B cell (primary cell): Measurements from ENCODE around the gene ZNF585A. TPM values are rescaled to one million over a fixed set of nuclear protein-coding genes. Genes with fewer than 3 reads are reported as not detected.

Experiments
- ATAC-seq: fragments of 200-7000 bp; cut with Tn5 transposase; one replicate; pipeline ENCODE4 v1.10.0; 2021; ENCODE audit warnings: low read depth, mild to moderate bottlenecking, moderate number of reproducible peaks, moderate library complexity
- CTCF ChIA-PET: fragments of 350-600 bp; sonication (Branson Sonifier 250); formaldehyde crosslinking; loops from one replicate; lab custom pipeline; 2021; ENCODE audit warnings: antibody characterized with exemption, inconsistent platforms; lab: Charles Lee
- POLR2A ChIA-PET: fragments of 350-600 bp; sonication (Branson Sonifier 250); formaldehyde crosslinking; loops from one replicate; lab custom pipeline; 2021; ENCODE audit warnings: antibody characterized with exemption; lab: Charles Lee
- DNase-seq: peaks from one replicate; pipeline ENCODE4 v3.0.0; 2013
- H2AFZ ChIP-seq: 2 replicates; pipeline ENCODE4 v1.6.1; 2012; ENCODE audit warnings: mild to moderate bottlenecking, low read depth, low read length; ENCODE audit not compliant: insufficient read depth, poor library complexity, severe bottlenecking
- H3K27ac ChIP-seq, 2 donors: 1 replicate in 1 of 2; 2 replicates in 1 of 2; pipeline ENCODE4 v1.5.1; 2012 to 2013; ENCODE audit warnings: low read length in 2 of 2, mild to moderate bottlenecking in 2 of 2, moderate library complexity in 1 of 2
- H3K27me3 ChIP-seq, 4 experiments: fragments of 200-600 bp in 1 of 4; sonication (generic) in 1 of 4; replicated peaks in 1 of 4; 1 replicate in 2 of 4; 2 replicates in 2 of 4; pipeline versions ENCODE4 v1.6.1 to v1.7.0; 2013 to 2016; ENCODE audit warnings: low read length in 3 of 4, mild to moderate bottlenecking in 2 of 4, mixed read lengths in 1 of 4, moderate library complexity in 1 of 4; ENCODE audit not compliant: insufficient read depth in 4 of 4, control insufficient read depth in 3 of 4; ENCODE audit errors: control extremely low read depth in 1 of 4
- H3K36me3 ChIP-seq, 2 experiments: replicated peaks in 1 of 2; 1 replicate in 1 of 2; 2 replicates in 1 of 2; pipeline versions ENCODE4 v1.6.1 to v1.7.1; 2013; ENCODE audit warnings: low read length in 1 of 2; ENCODE audit not compliant: insufficient read depth in 2 of 2, control insufficient read depth in 1 of 2; ENCODE audit errors: control extremely low read depth in 1 of 2, extremely low read depth in 1 of 2
- H3K4me1 ChIP-seq, 2 donors: fragments of 200-600 bp in 1 of 2; sonication (generic) in 1 of 2; 1 replicate in 1 of 2; 2 replicates in 1 of 2; pipeline versions ENCODE4 v1.5.1 to v1.6.1; 2013 to 2017; ENCODE audit warnings: low read length in 2 of 2; ENCODE audit not compliant: control insufficient read depth in 2 of 2, insufficient read depth in 2 of 2
- H3K4me2 ChIP-seq: replicated peaks from 2 replicates; pipeline ENCODE3; 2012; ENCODE audit warnings: mild to moderate bottlenecking, low read depth, low read length; ENCODE audit not compliant: poor library complexity, severe bottlenecking
- H3K4me3 ChIP-seq, 5 experiments: fragments of 200-600 bp in 1 of 5; sonication (generic) in 1 of 5; 1 replicate in 3 of 5; 2 replicates in 2 of 5; pipeline versions ENCODE4 v1.5.1 to v1.7.0; 2011 to 2016; ENCODE audit warnings: low read length in 4 of 5, mild to moderate bottlenecking in 4 of 5, low read depth in 2 of 5, control low read depth in 1 of 5, moderate library complexity in 1 of 5; ENCODE audit not compliant: insufficient read depth in 1 of 5; ENCODE audit errors: control extremely low read depth in 1 of 5, extremely low read depth in 1 of 5
- H3K79me2 ChIP-seq: fragments of 200-600 bp; sonication (generic); one replicate; pipeline ENCODE4 v1.6.0; 2016; ENCODE audit warnings: low read length; ENCODE audit not compliant: control insufficient read depth, insufficient read depth
- H3K9ac ChIP-seq: fragments of 200-600 bp; sonication (generic); 2 replicates; pipeline ENCODE4 v1.6.1; 2017; ENCODE audit warnings: mild to moderate bottlenecking, low read length, moderate library complexity
- H3K9me3 ChIP-seq, 3 donors: one replicate each; pipeline versions ENCODE4 v1.6.1 to v1.7.1; 2013; ENCODE audit warnings: low read length in 2 of 3; ENCODE audit not compliant: control insufficient read depth in 2 of 3, insufficient read depth in 1 of 3; ENCODE audit errors: control extremely low read depth in 1 of 3
- H4K20me1 ChIP-seq: 2 replicates; pipeline ENCODE4 v1.6.0; 2012; ENCODE audit warnings: mild to moderate bottlenecking, low read length; ENCODE audit not compliant: insufficient read depth, control insufficient read depth, poor library complexity, severe bottlenecking
- H3K27ac Mint-ChIP-seq: one replicate; pipeline ENCODE4 v1.8.0; 2021; ENCODE audit warnings: mixed read lengths
- H3K27me3 Mint-ChIP-seq: one replicate; pipeline ENCODE4 v1.8.0; 2021; ENCODE audit warnings: mixed read lengths
- H3K4me1 Mint-ChIP-seq: one replicate; pipeline ENCODE4 v1.8.0; 2021; ENCODE audit warnings: mixed read lengths
- H3K4me3 Mint-ChIP-seq: one replicate; pipeline ENCODE4 v1.8.0; 2021; ENCODE audit warnings: mixed read lengths
- H3K9me3 Mint-ChIP-seq: one replicate; pipeline ENCODE4 v1.8.0; 2022; ENCODE audit warnings: mixed read lengths; ENCODE audit not compliant: insufficient read depth
- CTCF ChIP-seq: fragments of 200-600 bp; IDR thresholded peaks from one replicate; pipeline ENCODE4 v1.8.0; 2022; ENCODE audit warnings: antibody characterized with exemption, mild to moderate bottlenecking
- EZH2 ChIP-seq: IDR thresholded peaks from 2 replicates; pipeline ENCODE4 v1.6.1; 2012; ENCODE audit warnings: borderline replicate concordance, low read depth, mild to moderate bottlenecking, moderate library complexity, low read length; ENCODE audit not compliant: insufficient read depth, poor library complexity, severe bottlenecking
- WGBS: methylation state at CpG from one replicate; pipeline ENCODE4 v1.1.5; 2013; ENCODE audit warnings: missing lambda C conversion rate; ENCODE audit not compliant: insufficient coverage; 5-methylcytosine and 5-hydroxymethylcytosine counted together
- intact Hi-C: fragments of 100-400 bp; cut with micrococcal nuclease; formaldehyde crosslinking; loops from one replicate; pipeline ENCODE4 v1.10.0; 2022
- polyA plus RNA-seq: library from polyadenylated mRNA; depleted of rRNA; stranded (reverse); fragments of >200 nt; gene quantifications from 2 replicates; pipeline ENCODE4 v1.2.3, GENCODE V29; 2012
- total RNA-seq, 2 donors: library from RNA; stranded (reverse); fragments of 120-200 nt in 1 of 2; gene quantifications; 1 replicate in 1 of 2; 2 replicates in 1 of 2; pipeline versions ENCODE4 v1.2.3 to v1.2.4, GENCODE V29; 2013 to 2022

Gene ZNF585A
- total and polyA plus RNA-seq, 2 donors (not counting 1 experiment from before 2014, with no cell fraction given), result 15.2 to 20.0 TPM

- no peak overlapping the region for H3K9ac ChIP-seq
- TF ChIP-seq CTCF (no peak), EZH2 (no peak)
- H3K4me3 ChIP-seq, result no peak overlapping the region
- no peaks in the 10 kb centered on the region for H3K27me3 Mint-ChIP-seq
- no peak overlapping the region for H3K27ac ChIP-seq
- H4K20me1 ChIP-seq, result no peaks in the 10 kb centered on the region
- H3K4me2 ChIP-seq, result no peak overlapping the region
- H3K79me2 ChIP-seq, result peaks cover under 1% of the 10 kb centered on the region
- H3K4me1 ChIP-seq, result no peaks in the 10 kb centered on the region
- intact Hi-C loops, result no loop called here
- ATAC-seq, result no peak
- POLR2A ChIA-PET, result no interaction called here
- H3K4me1 Mint-ChIP-seq, result no peaks in the 10 kb centered on the region
- WGBS, result no CpG with 5 or more reads among the region's 1 CpG
- peaks cover 9 to 49% (median 36%) of the 10 kb centered on the region in 3 donors for H3K9me3 ChIP-seq
- no peaks in the 10 kb centered on the region for H3K27me3 ChIP-seq
- H3K9me3 Mint-ChIP-seq, result peaks cover 31% of the 10 kb centered on the region
- DNase-seq, result no peak
- H3K36me3 ChIP-seq, result peaks cover 5 to 63% of the 10 kb centered on the region in 2 experiments
- H3K27ac Mint-ChIP-seq, result no peak overlapping the region
- CTCF ChIA-PET, result no interaction called here
- no peak overlapping the region for H3K4me3 Mint-ChIP-seq
- H2AFZ ChIP-seq, result no peak overlapping the region
These were observed 73.9 kb downstream of the ZNF585A start for GRCh38 chr19:37098570-37098969.

- no peaks in the 10 kb centered on the region for H3K4me1 ChIP-seq
- intact Hi-C loops, result no loop called here
- ATAC-seq (no peak), DNase-seq (no peak)
- peaks cover 9 to 50% (median 38%) of the 10 kb centered on the region in 3 donors for H3K9me3 ChIP-seq
- no peak overlapping the region for H2AFZ ChIP-seq
- TF ChIP-seq CTCF, result no peak
- no peak for TF ChIP-seq EZH2
- no peak overlapping the region for H3K27ac ChIP-seq
- no peak overlapping the region for H3K4me2 ChIP-seq
- H3K27me3 ChIP-seq, result no peaks in the 10 kb centered on the region
- POLR2A ChIA-PET, result no interaction called here
- no peak overlapping the region for H3K4me3 Mint-ChIP-seq
- H3K27me3 Mint-ChIP-seq, result no peaks in the 10 kb centered on the region
- no peak overlapping the region for H3K4me3 ChIP-seq
- H3K79me2 ChIP-seq, result peaks cover 21% of the 10 kb centered on the region
- H3K36me3 ChIP-seq, result peaks cover 14 to 70% of the 10 kb centered on the region in 2 experiments
- no peak overlapping the region for H3K9ac ChIP-seq
- H3K4me1 Mint-ChIP-seq, result no peaks in the 10 kb centered on the region
- no CpG with 5 or more reads among the region's 1 CpG for WGBS
- peaks cover 32% of the 10 kb centered on the region for H3K9me3 Mint-ChIP-seq
- no peak overlapping the region for H3K27ac Mint-ChIP-seq
- H4K20me1 ChIP-seq, result no peaks in the 10 kb centered on the region
- CTCF ChIA-PET, result no interaction called here
These were observed 76.6 kb downstream of the ZNF585A start for GRCh38 chr19:37095859-37096258.

Other genes with a start within 250 kb of the ZNF585A start
- gene ZNF420, start 94.3 kb downstream of the ZNF585A start, total RNA-seq, result 17.4 and 24.9 TPM in 2 replicates
- 7.7 and 10.4 TPM in 2 replicates for gene ZNF420, start 94.3 kb downstream of the ZNF585A start, polyA plus RNA-seq
- 37.4 and 39.2 TPM in 2 replicates for gene ZNF585B, start 37.8 kb upstream of the ZNF585A start, total RNA-seq
- gene ZNF585B, start 37.8 kb upstream of the ZNF585A start, polyA plus RNA-seq, result 10.1 and 13.6 TPM in 2 replicates
- gene ZNF383, start 45.5 kb upstream of the ZNF585A start, total RNA-seq, result 37.2 and 42.2 TPM in 2 replicates
- 7.9 and 8.3 TPM in 2 replicates for gene ZNF383, start 45.5 kb upstream of the ZNF585A start, polyA plus RNA-seq
- 9.0 and 11.4 TPM in 2 replicates for gene ZNF527, start 198.4 kb upstream of the ZNF585A start, total RNA-seq
- gene ZNF527, start 198.4 kb upstream of the ZNF585A start, polyA plus RNA-seq, result 4.8 and 7.7 TPM in 2 replicates